Measurements from ENCODE around the gene TNC.

DNA sequence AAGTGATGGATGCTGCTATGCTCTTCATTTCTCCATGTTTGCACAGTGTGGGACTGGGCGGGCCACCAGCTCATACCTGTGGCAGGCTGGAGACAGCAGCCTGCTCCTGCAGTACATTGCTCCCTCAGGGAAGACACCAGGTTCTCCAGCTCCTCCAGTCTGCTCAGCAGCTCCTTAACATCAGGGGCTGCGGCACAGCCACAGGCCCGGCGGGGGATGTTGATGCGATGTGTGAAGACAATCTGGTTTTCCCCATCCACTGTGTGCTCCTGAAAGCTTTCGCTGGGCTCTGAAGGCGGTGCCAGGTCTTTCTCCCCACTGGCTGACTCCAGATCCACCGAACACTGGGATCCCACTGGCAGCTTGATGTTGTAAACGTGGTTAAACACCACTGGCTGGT lies 27.5 kb downstream of the TNC start:
- TF ChIP-seq, protein P1, sequence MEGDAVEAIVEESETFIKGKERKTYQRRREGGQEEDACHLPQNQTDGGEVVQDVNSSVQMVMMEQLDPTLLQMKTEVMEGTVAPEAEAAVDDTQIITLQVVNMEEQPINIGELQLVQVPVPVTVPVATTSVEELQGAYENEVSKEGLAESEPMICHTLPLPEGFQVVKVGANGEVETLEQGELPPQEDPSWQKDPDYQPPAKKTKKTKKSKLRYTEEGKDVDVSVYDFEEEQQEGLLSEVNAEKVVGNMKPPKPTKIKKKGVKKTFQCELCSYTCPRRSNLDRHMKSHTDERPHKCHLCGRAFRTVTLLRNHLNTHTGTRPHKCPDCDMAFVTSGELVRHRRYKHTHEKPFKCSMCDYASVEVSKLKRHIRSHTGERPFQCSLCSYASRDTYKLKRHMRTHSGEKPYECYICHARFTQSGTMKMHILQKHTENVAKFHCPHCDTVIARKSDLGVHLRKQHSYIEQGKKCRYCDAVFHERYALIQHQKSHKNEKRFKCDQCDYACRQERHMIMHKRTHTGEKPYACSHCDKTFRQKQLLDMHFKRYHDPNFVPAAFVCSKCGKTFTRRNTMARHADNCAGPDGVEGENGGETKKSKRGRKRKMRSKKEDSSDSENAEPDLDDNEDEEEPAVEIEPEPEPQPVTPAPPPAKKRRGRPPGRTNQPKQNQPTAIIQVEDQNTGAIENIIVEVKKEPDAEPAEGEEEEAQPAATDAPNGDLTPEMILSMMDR (IDR thresholded peaks at IDR 0.05; ENCODE audit: insufficient read depth, low read length, poor library complexity, severe bottlenecking), result no peak
- TF ChIP-seq EZH2phosphoT487 (conservative IDR thresholded peaks at IDR 0.05; ENCODE audit: low read length), result no peak

Measured in SU-DHL-6 (cell line).